ENCODE data around the gene PACS2.

- TF ChIP-seq POLR2AphosphoS5 (IDR thresholded peaks at IDR 0.05): no peak
- TF ChIP-seq, protein P1, sequence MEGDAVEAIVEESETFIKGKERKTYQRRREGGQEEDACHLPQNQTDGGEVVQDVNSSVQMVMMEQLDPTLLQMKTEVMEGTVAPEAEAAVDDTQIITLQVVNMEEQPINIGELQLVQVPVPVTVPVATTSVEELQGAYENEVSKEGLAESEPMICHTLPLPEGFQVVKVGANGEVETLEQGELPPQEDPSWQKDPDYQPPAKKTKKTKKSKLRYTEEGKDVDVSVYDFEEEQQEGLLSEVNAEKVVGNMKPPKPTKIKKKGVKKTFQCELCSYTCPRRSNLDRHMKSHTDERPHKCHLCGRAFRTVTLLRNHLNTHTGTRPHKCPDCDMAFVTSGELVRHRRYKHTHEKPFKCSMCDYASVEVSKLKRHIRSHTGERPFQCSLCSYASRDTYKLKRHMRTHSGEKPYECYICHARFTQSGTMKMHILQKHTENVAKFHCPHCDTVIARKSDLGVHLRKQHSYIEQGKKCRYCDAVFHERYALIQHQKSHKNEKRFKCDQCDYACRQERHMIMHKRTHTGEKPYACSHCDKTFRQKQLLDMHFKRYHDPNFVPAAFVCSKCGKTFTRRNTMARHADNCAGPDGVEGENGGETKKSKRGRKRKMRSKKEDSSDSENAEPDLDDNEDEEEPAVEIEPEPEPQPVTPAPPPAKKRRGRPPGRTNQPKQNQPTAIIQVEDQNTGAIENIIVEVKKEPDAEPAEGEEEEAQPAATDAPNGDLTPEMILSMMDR (IDR thresholded peaks at IDR 0.05): no peak
Measured at GRCh38 chr14:105393151-105393550, 78.6 kb downstream of the PACS2 start.

All from prostate gland (tissue), 2 donors.